HG03095 (cell line): ENCODE results near the gene CTTNBP2.

ENCODE experiments used
- ATAC-seq: cut with Tn5 transposase; IDR thresholded peaks from one replicate; pipeline ENCODE4 v1.9.1; 2021; ENCODE audit warnings: moderate library complexity; ENCODE audit not compliant: unreplicated experiment

CTTNBP2 gene

DNA sequence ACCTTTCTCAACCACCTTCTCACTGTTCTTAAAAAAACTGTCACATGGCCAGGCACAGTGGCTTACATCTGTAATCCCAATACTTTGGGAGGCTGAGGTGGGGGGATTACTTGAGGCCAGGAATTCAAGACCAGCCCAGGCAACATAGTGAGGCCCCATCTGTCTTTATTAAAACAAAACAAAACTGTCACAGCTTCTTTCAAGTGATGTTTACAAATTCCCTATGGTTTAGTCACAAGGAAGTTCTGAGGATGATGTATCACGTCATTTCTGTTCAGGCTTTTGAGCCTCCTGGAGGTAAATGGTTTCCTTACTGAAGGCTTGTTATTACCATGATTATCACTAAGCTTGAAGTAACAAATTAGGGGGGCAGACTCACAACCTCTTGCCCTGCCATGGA, 207.2 kb downstream of the CTTNBP2 start:
- ATAC-seq, result no peak

DNA sequence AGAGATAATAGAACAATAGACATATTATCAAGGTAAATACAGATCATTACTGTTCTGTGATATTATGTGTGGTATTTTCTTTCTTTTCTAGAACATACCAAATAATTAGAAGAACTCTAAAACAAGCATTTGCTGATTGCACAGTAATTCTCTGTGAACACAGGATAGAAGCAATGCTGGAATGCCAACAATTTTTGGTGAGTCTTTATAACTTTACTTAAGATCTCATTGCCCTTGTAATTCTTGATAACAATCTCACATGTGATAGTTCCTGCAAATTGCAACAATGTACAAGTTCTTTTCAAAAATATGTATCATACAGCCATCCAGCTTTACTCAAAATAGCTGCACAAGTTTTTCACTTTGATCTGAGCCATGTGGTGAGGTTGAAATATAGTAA, 207.9 kb downstream of the CTTNBP2 start:
- no peak for ATAC-seq

- no peak for ATAC-seq
Measured at GRCh38 chr7:117664047-117664446, 209.2 kb downstream of the CTTNBP2 start.

GRCh38 chr7:117661328-117661727, 211.9 kb downstream of the CTTNBP2 start:
- no peak for ATAC-seq
